ENCODE measurements around the gene RPP30.

The RPP30 gene

DNA sequence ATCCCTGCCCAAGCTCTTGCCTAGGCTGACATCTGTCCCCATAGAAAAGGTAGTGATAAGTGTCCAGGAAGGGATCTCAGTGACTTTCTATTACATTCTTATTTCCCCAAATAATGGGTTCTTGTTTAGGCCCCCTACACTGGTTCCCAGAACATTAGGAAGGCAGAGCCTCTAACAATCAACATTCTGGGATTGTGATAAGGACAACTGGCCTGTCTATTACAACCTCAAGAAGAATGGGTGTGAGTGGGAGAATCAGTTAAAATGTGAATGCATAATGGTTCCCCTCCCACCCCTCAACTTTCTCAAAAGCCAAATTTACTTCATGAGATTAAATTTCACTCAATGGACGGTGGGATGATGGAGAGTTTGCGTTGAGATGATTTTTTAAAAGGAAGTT, 55.5 kb downstream of the RPP30 start:
- H3K9me3 Mint-ChIP-seq: no peaks in the 10 kb centered on the region
- peaks cover 56% of the 10 kb centered on the region for H3K4me1 Mint-ChIP-seq
- peak overlapping the region in 2 of 3 experiments; percentile 36 to 98 for H3K27ac Mint-ChIP-seq
- no peaks in the 10 kb centered on the region for H3K36me3 Mint-ChIP-seq (ENCODE audit: low read depth)
- peaks cover 5% of the 10 kb centered on the region for H3K27me3 Mint-ChIP-seq (ENCODE audit: low read depth)
- TF ChIP-seq, protein P1, sequence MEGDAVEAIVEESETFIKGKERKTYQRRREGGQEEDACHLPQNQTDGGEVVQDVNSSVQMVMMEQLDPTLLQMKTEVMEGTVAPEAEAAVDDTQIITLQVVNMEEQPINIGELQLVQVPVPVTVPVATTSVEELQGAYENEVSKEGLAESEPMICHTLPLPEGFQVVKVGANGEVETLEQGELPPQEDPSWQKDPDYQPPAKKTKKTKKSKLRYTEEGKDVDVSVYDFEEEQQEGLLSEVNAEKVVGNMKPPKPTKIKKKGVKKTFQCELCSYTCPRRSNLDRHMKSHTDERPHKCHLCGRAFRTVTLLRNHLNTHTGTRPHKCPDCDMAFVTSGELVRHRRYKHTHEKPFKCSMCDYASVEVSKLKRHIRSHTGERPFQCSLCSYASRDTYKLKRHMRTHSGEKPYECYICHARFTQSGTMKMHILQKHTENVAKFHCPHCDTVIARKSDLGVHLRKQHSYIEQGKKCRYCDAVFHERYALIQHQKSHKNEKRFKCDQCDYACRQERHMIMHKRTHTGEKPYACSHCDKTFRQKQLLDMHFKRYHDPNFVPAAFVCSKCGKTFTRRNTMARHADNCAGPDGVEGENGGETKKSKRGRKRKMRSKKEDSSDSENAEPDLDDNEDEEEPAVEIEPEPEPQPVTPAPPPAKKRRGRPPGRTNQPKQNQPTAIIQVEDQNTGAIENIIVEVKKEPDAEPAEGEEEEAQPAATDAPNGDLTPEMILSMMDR (IDR thresholded peaks at IDR 0.05; ENCODE audit: unreplicated experiment in 3 of 3): no peak
- no peak overlapping the region for H3K4me3 Mint-ChIP-seq

DNA sequence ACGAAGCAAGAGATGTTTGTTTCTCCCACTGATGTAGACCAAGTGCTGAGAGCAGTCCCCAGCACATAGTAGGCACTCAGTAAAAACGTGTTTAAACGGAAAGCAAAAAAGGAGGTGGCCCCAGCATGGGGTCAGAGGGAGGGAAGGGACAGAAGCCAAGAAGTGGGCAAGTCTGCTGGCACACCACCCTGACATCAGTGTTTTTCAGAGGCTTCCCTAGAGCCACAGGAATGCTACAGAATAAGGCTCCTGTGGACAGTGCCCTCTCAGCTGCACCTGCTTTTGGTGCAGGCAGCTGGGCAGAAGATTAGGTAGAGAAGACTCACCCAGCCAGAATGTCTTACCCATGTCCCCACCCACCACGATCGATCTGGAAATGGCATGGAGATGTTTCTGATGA, 57.4 kb downstream of the RPP30 start:
- TF ChIP-seq, protein P1 (IDR thresholded peaks at IDR 0.05; ENCODE audit: unreplicated experiment in 3 of 3): no peak
- H3K27ac Mint-ChIP-seq: peak overlapping the region; percentile 97 to 98 (median 98)
- no peak overlapping the region for H3K4me3 Mint-ChIP-seq
- peaks cover 70% of the 10 kb centered on the region for H3K4me1 Mint-ChIP-seq
- H3K27me3 Mint-ChIP-seq (ENCODE audit: low read depth): no peaks in the 10 kb centered on the region
- no peaks in the 10 kb centered on the region for H3K9me3 Mint-ChIP-seq
- H3K36me3 Mint-ChIP-seq (ENCODE audit: low read depth): no peaks in the 10 kb centered on the region

DNA sequence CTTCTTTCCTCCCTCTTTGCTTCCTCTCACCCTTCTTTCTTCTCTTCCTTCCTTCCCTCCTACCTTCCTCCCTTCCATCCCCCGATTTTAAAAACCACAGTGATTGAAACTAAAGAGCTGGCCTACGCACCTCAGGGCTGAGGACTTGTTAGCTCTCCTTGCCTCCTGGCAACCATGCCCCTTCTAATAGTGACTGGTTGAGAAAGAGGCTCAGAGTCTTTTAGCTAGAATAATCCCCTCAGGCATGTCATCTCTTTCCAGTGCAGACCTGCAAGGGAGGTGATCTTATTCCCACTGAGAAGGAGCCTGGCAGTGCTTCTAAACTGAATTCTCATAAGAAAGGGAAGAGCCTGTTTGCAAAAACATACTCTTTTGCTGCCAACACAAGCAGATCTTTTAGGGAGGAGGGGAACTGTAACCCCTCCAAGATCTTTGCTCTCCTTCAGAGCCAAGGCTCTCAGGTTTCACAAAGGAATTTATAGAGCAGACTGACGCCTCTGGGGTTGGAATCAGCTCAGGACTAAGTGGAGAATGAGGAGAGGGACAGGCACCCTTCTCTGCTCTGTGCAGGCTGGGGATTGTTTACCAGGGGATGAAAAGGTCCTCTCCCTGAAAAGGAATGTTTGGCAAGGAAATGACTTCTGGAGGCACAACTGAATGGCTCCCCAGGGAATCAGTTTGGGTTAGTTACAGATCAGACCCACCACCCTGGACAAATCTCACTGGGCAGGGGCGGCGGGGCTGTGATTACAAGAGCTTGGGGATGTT, 58.5 kb downstream of the RPP30 start:
- Mint-ChIP-seq H3K27ac (peak overlapping the region; percentile 97 to 98 (median 98)), H3K4me1 (peaks cover 70% of the 10 kb centered on the region), H3K27me3 (ENCODE audit: low read depth) (no peaks in the 10 kb centered on the region), H3K4me3 (peak overlapping the region; percentile 26 to 52 (median 43)), H3K36me3 (ENCODE audit: low read depth) (no peaks in the 10 kb centered on the region), H3K9me3 (no peaks in the 10 kb centered on the region)
- TF ChIP-seq, protein P1 (IDR thresholded peaks at IDR 0.05; ENCODE audit: unreplicated experiment in 3 of 3): no peak

DNA sequence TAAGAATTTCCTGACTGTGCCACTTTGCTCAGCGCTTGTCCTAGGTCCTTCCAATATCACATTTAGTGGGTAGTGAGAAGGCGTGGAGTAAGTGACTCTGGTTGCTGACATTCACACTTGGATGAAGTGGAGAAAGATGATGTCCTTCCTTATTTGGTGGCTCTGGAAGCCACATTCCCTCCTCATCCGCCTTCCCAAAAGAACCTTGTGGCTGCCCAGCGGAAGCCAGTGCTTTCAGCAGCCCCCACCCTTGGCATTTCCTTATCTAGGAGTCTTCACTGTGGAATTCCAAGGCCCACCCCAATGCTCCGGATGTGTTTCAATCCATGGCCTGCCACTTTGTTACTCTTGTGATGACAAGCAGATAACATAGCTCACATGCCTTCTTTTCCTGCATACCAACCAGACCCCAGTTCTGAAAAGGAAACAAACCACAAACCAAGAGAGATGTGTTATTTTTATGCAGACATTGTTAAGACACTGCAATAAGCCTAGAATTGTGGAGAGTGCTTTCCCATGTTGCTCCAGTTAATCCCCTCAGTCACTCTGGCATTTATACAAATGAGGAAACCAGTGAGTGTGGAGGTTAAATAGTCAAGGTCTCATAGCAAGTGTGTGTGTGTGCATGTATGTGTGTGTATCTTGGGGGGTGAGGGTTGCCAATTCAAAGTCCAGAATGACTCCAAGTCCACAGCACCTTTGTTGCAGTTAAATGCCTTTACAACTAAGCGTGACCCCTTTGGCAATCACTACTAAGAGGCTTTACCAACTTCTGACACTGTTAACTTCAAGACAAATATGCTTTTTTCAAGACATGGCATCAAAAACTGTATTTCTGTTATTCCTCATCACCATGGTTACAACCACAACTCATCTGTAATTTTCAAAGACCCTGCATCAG, 59.4 kb downstream of the RPP30 start:
- Mint-ChIP-seq H3K4me1 (peaks cover 79% of the 10 kb centered on the region), H3K27ac (peak overlapping the region; percentile 97 to 98 (median 98)), H3K27me3 (ENCODE audit: low read depth) (no peaks in the 10 kb centered on the region), H3K36me3 (ENCODE audit: low read depth) (no peaks in the 10 kb centered on the region), H3K9me3 (no peaks in the 10 kb centered on the region), H3K4me3 (peak overlapping the region in 1 of 3 experiments; percentile 52)
- TF ChIP-seq, protein P1 (IDR thresholded peaks at IDR 0.05; ENCODE audit: unreplicated experiment in 3 of 3): no peak

- H3K9me3 Mint-ChIP-seq: no peaks in the 10 kb centered on the region
- H3K36me3 Mint-ChIP-seq (ENCODE audit: low read depth): no peaks in the 10 kb centered on the region
- TF ChIP-seq, protein P1 (IDR thresholded peaks at IDR 0.05; ENCODE audit: unreplicated experiment in 3 of 3): no peak
- H3K4me1 Mint-ChIP-seq: peaks cover 50% of the 10 kb centered on the region
- H3K4me3 Mint-ChIP-seq: no peak overlapping the region
- H3K27me3 Mint-ChIP-seq (ENCODE audit: low read depth): peaks cover 3% of the 10 kb centered on the region
- peak overlapping the region in 2 of 3 experiments; percentile 39 to 43 for H3K27ac Mint-ChIP-seq
These were observed 64.0 kb downstream of the RPP30 start for GRCh38 chr10:90935581-90936275.

Measured in nephron (organoid).